Measurements from ENCODE around the gene CLDN9.

Gene CLDN9

GRCh38 chr16:3027489-3027795 is 14.7 kb downstream of the CLDN9 start:
- TF ChIP-seq SP7 (tag by site-specific recombination; IDR thresholded peaks at IDR 0.05) = no peak
- TF ChIP-seq ZNF169 (tag by site-specific recombination; IDR thresholded peaks at IDR 0.05) = no peak
- no peak for TF ChIP-seq PRDM10 (tag by site-specific recombination; IDR thresholded peaks at IDR 0.05)
- no peak for TF ChIP-seq ZNF585B (tag by site-specific recombination; IDR thresholded peaks at IDR 0.05)
- TF ChIP-seq, protein P1, sequence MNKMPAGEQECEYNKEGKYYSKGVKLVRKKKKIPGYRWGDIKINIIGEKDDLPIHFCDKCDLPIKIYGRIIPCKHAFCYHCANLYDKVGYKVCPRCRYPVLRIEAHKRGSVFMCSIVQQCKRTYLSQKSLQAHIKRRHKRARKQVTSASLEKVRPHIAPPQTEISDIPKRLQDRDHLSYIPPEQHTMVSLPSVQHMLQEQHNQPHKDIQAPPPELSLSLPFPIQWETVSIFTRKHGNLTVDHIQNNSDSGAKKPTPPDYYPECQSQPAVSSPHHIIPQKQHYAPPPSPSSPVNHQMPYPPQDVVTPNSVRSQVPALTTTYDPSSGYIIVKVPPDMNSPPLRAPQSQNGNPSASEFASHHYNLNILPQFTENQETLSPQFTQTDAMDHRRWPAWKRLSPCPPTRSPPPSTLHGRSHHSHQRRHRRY (tag by site-specific recombination; IDR thresholded peaks at IDR 0.05) = no peak
- TF ChIP-seq, protein P2, sequence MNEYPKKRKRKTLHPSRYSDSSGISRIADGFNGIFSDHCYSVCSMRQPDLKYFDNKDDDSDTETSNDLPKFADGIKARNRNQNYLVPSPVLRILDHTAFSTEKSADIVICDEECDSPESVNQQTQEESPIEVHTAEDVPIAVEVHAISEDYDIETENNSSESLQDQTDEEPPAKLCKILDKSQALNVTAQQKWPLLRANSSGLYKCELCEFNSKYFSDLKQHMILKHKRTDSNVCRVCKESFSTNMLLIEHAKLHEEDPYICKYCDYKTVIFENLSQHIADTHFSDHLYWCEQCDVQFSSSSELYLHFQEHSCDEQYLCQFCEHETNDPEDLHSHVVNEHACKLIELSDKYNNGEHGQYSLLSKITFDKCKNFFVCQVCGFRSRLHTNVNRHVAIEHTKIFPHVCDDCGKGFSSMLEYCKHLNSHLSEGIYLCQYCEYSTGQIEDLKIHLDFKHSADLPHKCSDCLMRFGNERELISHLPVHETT (tag by site-specific recombination; IDR thresholded peaks at IDR 0.05) = no peak
- no peak for TF ChIP-seq ZNF510 (tag by site-specific recombination; IDR thresholded peaks at IDR 0.05; ENCODE audit: insufficient replicate concordance)
- TF ChIP-seq ZNF324 (tag by site-specific recombination; IDR thresholded peaks at IDR 0.05) = no peak
- TF ChIP-seq ZNF561 (tag by site-specific recombination; IDR thresholded peaks at IDR 0.05; ENCODE audit: borderline replicate concordance) = no peak
- no peak for TF ChIP-seq ZFP69B (tag by site-specific recombination; IDR thresholded peaks at IDR 0.05)
- no peak for TF ChIP-seq ZNF354C (tag by site-specific recombination; IDR thresholded peaks at IDR 0.05; ENCODE audit: borderline replicate concordance, low read depth)
- no peak for TF ChIP-seq ZNF157 (tag by site-specific recombination; IDR thresholded peaks at IDR 0.05)
- TF ChIP-seq ZNF391 (tag by site-specific recombination; IDR thresholded peaks at IDR 0.05; ENCODE audit: borderline replicate concordance, low read depth) = no peak
- TF ChIP-seq, protein P3, sequence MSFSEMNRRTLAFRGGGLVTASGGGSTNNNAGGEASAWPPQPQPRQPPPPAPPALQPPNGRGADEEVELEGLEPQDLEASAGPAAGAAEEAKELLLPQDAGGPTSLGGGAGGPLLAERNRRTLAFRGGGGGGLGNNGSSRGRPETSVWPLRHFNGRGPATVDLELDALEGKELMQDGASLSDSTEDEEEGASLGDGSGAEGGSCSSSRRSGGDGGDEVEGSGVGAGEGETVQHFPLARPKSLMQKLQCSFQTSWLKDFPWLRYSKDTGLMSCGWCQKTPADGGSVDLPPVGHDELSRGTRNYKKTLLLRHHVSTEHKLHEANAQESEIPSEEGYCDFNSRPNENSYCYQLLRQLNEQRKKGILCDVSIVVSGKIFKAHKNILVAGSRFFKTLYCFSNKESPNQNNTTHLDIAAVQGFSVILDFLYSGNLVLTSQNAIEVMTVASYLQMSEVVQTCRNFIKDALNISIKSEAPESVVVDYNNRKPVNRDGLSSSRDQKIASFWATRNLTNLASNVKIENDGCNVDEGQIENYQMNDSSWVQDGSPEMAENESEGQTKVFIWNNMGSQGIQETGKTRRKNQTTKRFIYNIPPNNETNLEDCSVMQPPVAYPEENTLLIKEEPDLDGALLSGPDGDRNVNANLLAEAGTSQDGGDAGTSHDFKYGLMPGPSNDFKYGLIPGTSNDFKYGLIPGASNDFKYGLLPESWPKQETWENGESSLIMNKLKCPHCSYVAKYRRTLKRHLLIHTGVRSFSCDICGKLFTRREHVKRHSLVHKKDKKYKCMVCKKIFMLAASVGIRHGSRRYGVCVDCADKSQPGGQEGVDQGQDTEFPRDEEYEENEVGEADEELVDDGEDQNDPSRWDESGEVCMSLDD (tag by site-specific recombination; IDR thresholded peaks at IDR 0.05) = no peak
- no peak for TF ChIP-seq ZNF184 (tag by site-specific recombination; IDR thresholded peaks at IDR 0.05)
- no peak for TF ChIP-seq ZNF335 (tag by site-specific recombination; conservative IDR thresholded peaks at IDR 0.05)
- TF ChIP-seq ZBTB48 (tag by site-specific recombination; IDR thresholded peaks at IDR 0.05) = no peak
- CTCF ChIA-PET = interaction anchor here (0.5 to 9.2 kb wide), 18 partner anchors 8 to 1576 kb away, joined by 3 to 149 read pairs (median 4); partner anchors contain the start of genes BICDL2 and TNFRSF12A
- POLR2A ChIA-PET = interaction anchor here (0.7 to 11.9 kb wide), 14 partner anchors 7 to 145 kb away, joined by 3 to 247 read pairs (median 6); partner anchors contain the start of genes KREMEN2, MMP25, TNFRSF12A and ZNF205
- Histone ChIP-seq H3K4me3 (ENCODE audit: low read depth, low read length) (no peak overlapping the region), H3K9me3 (ENCODE audit: control insufficient read depth, insufficient read depth, low read depth, low read length) (no peaks in the 10 kb centered on the region), H3K4me1 (ENCODE audit: control insufficient read depth, insufficient read depth, low read length) (peaks cover 14% of the 10 kb centered on the region), H3K36me3 (ENCODE audit: control insufficient read depth in 2 of 2, insufficient read depth in 1 of 2, low read length in 2 of 2) (peaks cover 0 to 22% of the 10 kb centered on the region in 2 experiments; a peak in 1 of 3 replicates), H3K27ac (ENCODE audit: extremely low read depth, low read depth, low read length) (no peak overlapping the region)

Measured in HEK293 (cell line).